HepG2 (cell line): ENCODE results near the gene ADRM1. TPM values are rescaled to one million over a fixed set of nuclear protein-coding genes. Genes with fewer than 3 reads are reported as not detected.

ENCODE experiments used
- DMAP1 ChIP-seq: IDR thresholded peaks from 2 replicates; pipeline ENCODE4 v1.6.1; 2016
- FOSL2 ChIP-seq: sonication (generic); formaldehyde crosslinking; IDR thresholded peaks from 2 replicates; pipeline ENCODE4 v1.4.0; 2020; ENCODE audit warnings: missing genetic modification reagents
- KDM5A ChIP-seq: fragments of 200-600 bp; sonication (generic); IDR thresholded peaks from 2 replicates; pipeline ENCODE4 v1.7.0; 2018; ENCODE audit warnings: antibody characterized with exemption, mild to moderate bottlenecking, low read length, borderline replicate concordance
- MAF1 ChIP-seq: sonication (generic); formaldehyde crosslinking; IDR thresholded peaks from 2 replicates; pipeline ENCODE4 v1.5.0; 2020; ENCODE audit warnings: missing genetic modification reagents, borderline replicate concordance
- MED1 ChIP-seq: sonication (generic); formaldehyde crosslinking; IDR thresholded peaks from 2 replicates; pipeline ENCODE4 v1.4.0; 2020; ENCODE audit warnings: missing genetic modification reagents
- TARDBP ChIP-seq: sonication (generic); formaldehyde crosslinking; IDR thresholded peaks from 2 replicates; pipeline ENCODE4 v1.8.0; 2022; ENCODE audit warnings: mild to moderate bottlenecking, missing genetic modification reagents
- TBX2 ChIP-seq: sonication (generic); formaldehyde crosslinking; IDR thresholded peaks from 2 replicates; pipeline ENCODE4 v1.5.0; 2020; ENCODE audit warnings: missing genetic modification reagents, mild to moderate bottlenecking, borderline replicate concordance
- ZNF12 ChIP-seq: sonication (generic); formaldehyde crosslinking; IDR thresholded peaks from 2 replicates; pipeline ENCODE4 v1.5.0; 2020; ENCODE audit warnings: missing genetic modification reagents
- ZNF33B ChIP-seq: sonication (generic); formaldehyde crosslinking; IDR thresholded peaks from 2 replicates; pipeline ENCODE4 v1.5.1; 2020; ENCODE audit warnings: mild to moderate bottlenecking, missing genetic modification reagents
- ZNF510 ChIP-seq: sonication (generic); formaldehyde crosslinking; IDR thresholded peaks from 2 replicates; pipeline ENCODE4 v1.4.0; 2020; ENCODE audit warnings: low read depth, mild to moderate bottlenecking, missing genetic modification reagents
- ZNF619 ChIP-seq: sonication (generic); formaldehyde crosslinking; IDR thresholded peaks from 2 replicates; pipeline ENCODE4 v1.4.0; 2020; ENCODE audit warnings: mild to moderate bottlenecking, missing genetic modification reagents
- ZNF672 ChIP-seq: sonication (generic); formaldehyde crosslinking; IDR thresholded peaks from 2 replicates; pipeline ENCODE4 v1.8.1; 2022; ENCODE audit warnings: missing genetic modification reagents
- ZNF674 ChIP-seq: sonication (generic); formaldehyde crosslinking; IDR thresholded peaks from 2 replicates; pipeline ENCODE4 v1.5.0; 2020; ENCODE audit warnings: low read depth, mild to moderate bottlenecking, missing genetic modification reagents
- polyA plus RNA-seq, 8 experiments: library from polyadenylated mRNA; depleted of rRNA in 3 of 8; stranded (reverse) in 7 of 8; unstranded in 1 of 8; fragments of >200 nt; fragmentation: Illumina TruSeq in 4 of 8; extraction: Trizol in 4 of 8; gene quantifications; 2 replicates each; pipeline versions ENCODE4 v1.2.1 to v1.2.3, GENCODE V29; 2011 to 2016; ENCODE audit warnings: low read depth in 4 of 8, missing spikeins in 1 of 8, mixed read lengths in 1 of 8; ENCODE audit not compliant: insufficient read depth in 1 of 8
- total RNA-seq, 5 experiments: library from RNA; depleted of rRNA; stranded (reverse); fragments of >200 nt; fragmentation: Illumina TruSeq; extraction: Trizol; gene quantifications; 2 replicates each; pipeline ENCODE4 v1.2.3, GENCODE V29; 2016; ENCODE audit warnings: low read depth in 1 of 5
- TF ChIP-seq, protein P1 (sequence below): sonication (generic); formaldehyde crosslinking; IDR thresholded peaks from 2 replicates; pipeline ENCODE4 v1.9.0; 2021; ENCODE audit warnings: mild to moderate bottlenecking, missing genetic modification reagents
- TF ChIP-seq, protein P2 (sequence below): sonication (generic); formaldehyde crosslinking; IDR thresholded peaks from 2 replicates; pipeline ENCODE4 v1.5.0; 2020; ENCODE audit warnings: missing genetic modification reagents
- TF ChIP-seq, protein P3 (sequence below): sonication (generic); formaldehyde crosslinking; IDR thresholded peaks from 2 replicates; pipeline ENCODE4 v1.5.1; 2020; ENCODE audit warnings: mild to moderate bottlenecking, missing genetic modification reagents, moderate library complexity
- TF ChIP-seq, protein P4 (sequence below): IDR thresholded peaks from 2 replicates; pipeline ENCODE4 v1.6.1; 2012; ENCODE audit warnings: low read depth, low read length, improper control_type of control experiment

The ADRM1 gene
- total and polyA plus RNA-seq, 2 of the 13 experiments (the other 11 are each of a cell fraction or from before 2014, with no cell fraction given): 92.9 to 154 TPM

DNA sequence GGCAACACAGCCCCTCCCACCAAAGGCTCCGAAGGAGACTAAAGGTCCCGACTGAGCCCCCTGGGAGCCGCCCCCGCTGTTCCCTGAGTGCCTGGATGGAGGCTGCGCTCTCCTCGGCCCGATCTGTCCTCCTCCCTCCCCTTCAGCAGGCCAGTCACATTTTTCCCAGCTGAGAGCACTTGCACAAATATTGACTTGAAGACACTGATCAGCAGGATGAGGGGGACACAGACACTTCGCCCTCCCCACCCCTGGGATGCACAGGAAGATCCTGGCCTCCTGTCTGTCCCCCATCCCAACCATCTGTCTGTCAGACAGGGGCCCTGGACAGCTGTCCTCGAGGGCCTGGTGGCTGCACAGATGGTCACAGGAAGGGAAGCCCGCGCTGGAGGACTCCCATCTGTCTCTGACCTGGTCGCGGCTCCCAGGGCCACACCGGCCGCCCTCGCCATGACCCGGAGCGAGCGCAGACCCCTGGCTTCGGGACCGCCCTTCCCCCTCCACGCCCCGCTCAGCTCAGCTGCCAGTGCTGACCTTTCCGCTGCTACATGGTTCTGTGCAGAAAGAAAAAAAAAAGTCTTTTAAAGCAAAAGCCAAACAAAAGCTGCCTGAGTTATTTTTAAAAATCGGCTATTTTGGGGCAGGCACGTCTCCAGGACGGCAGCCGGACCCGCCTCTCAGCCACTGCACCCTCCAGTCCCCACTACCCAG lies 53.2 kb downstream of the ADRM1 start (continued):
- TF ChIP-seq, protein P1, sequence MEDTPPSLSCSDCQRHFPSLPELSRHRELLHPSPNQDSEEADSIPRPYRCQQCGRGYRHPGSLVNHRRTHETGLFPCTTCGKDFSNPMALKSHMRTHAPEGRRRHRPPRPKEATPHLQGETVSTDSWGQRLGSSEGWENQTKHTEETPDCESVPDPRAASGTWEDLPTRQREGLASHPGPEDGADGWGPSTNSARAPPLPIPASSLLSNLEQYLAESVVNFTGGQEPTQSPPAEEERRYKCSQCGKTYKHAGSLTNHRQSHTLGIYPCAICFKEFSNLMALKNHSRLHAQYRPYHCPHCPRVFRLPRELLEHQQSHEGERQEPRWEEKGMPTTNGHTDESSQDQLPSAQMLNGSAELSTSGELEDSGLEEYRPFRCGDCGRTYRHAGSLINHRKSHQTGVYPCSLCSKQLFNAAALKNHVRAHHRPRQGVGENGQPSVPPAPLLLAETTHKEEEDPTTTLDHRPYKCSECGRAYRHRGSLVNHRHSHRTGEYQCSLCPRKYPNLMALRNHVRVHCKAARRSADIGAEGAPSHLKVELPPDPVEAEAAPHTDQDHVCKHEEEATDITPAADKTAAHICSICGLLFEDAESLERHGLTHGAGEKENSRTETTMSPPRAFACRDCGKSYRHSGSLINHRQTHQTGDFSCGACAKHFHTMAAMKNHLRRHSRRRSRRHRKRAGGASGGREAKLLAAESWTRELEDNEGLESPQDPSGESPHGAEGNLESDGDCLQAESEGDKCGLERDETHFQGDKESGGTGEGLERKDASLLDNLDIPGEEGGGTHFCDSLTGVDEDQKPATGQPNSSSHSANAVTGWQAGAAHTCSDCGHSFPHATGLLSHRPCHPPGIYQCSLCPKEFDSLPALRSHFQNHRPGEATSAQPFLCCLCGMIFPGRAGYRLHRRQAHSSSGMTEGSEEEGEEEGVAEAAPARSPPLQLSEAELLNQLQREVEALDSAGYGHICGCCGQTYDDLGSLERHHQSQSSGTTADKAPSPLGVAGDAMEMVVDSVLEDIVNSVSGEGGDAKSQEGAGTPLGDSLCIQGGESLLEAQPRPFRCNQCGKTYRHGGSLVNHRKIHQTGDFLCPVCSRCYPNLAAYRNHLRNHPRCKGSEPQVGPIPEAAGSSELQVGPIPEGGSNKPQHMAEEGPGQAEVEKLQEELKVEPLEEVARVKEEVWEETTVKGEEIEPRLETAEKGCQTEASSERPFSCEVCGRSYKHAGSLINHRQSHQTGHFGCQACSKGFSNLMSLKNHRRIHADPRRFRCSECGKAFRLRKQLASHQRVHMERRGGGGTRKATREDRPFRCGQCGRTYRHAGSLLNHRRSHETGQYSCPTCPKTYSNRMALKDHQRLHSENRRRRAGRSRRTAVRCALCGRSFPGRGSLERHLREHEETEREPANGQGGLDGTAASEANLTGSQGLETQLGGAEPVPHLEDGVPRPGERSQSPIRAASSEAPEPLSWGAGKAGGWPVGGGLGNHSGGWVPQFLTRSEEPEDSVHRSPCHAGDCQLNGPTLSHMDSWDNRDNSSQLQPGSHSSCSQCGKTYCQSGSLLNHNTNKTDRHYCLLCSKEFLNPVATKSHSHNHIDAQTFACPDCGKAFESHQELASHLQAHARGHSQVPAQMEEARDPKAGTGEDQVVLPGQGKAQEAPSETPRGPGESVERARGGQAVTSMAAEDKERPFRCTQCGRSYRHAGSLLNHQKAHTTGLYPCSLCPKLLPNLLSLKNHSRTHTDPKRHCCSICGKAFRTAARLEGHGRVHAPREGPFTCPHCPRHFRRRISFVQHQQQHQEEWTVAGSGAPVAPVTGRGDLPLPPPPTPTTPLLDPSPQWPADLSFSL (CRISPR knock-in tag): no peak
- TF ChIP-seq ZNF672 (CRISPR knock-in tag) (no peak), MED1 (no peak), ZNF674 (no peak), ZNF12 (CRISPR knock-in tag) (no peak), FOSL2 (peak; percentile 27), TARDBP (CRISPR knock-in tag) (no peak), KDM5A (no peak), DMAP1 (CRISPR knock-in tag) (no peak), ZNF619 (CRISPR knock-in tag) (no peak), ZNF510 (CRISPR knock-in tag) (no peak), ZNF33B (CRISPR knock-in tag) (no peak), TBX2 (CRISPR knock-in tag) (no peak), MAF1 (no peak)
- TF ChIP-seq, protein P2, sequence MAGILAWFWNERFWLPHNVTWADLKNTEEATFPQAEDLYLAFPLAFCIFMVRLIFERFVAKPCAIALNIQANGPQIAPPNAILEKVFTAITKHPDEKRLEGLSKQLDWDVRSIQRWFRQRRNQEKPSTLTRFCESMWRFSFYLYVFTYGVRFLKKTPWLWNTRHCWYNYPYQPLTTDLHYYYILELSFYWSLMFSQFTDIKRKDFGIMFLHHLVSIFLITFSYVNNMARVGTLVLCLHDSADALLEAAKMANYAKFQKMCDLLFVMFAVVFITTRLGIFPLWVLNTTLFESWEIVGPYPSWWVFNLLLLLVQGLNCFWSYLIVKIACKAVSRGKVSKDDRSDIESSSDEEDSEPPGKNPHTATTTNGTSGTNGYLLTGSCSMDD: no peak
- TF ChIP-seq, protein P3, sequence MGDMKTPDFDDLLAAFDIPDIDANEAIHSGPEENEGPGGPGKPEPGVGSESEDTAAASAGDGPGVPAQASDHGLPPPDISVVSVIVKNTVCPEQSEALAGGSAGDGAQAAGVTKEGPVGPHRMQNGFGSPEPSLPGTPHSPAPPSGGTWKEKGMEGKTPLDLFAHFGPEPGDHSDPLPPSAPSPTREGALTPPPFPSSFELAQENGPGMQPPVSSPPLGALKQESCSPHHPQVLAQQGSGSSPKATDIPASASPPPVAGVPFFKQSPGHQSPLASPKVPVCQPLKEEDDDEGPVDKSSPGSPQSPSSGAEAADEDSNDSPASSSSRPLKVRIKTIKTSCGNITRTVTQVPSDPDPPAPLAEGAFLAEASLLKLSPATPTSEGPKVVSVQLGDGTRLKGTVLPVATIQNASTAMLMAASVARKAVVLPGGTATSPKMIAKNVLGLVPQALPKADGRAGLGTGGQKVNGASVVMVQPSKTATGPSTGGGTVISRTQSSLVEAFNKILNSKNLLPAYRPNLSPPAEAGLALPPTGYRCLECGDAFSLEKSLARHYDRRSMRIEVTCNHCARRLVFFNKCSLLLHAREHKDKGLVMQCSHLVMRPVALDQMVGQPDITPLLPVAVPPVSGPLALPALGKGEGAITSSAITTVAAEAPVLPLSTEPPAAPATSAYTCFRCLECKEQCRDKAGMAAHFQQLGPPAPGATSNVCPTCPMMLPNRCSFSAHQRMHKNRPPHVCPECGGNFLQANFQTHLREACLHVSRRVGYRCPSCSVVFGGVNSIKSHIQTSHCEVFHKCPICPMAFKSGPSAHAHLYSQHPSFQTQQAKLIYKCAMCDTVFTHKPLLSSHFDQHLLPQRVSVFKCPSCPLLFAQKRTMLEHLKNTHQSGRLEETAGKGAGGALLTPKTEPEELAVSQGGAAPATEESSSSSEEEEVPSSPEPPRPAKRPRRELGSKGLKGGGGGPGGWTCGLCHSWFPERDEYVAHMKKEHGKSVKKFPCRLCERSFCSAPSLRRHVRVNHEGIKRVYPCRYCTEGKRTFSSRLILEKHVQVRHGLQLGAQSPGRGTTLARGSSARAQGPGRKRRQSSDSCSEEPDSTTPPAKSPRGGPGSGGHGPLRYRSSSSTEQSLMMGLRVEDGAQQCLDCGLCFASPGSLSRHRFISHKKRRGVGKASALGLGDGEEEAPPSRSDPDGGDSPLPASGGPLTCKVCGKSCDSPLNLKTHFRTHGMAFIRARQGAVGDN (CRISPR knock-in tag): peak; percentile 39; the same call in 1 of the 2 replicates
- TF ChIP-seq, protein P4, sequence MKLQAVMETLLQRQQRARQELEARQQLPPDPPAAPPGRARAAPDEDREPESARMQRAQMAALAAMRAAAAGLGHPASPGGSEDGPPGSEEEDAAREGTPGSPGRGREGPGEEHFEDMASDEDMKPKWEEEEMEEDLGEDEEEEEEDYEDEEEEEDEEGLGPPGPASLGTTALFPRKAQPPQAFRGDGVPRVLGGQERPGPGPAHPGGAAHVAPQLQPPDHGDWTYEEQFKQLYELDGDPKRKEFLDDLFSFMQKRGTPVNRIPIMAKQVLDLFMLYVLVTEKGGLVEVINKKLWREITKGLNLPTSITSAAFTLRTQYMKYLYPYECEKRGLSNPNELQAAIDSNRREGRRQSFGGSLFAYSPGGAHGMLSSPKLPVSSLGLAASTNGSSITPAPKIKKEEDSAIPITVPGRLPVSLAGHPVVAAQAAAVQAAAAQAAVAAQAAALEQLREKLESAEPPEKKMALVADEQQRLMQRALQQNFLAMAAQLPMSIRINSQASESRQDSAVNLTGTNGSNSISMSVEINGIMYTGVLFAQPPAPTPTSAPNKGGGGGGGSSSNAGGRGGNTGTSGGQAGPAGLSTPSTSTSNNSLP: no peak
